Kidney tubule cell (primary cell): ENCODE results near the gene MBNL1.

Experiments used
- DNase-seq: peaks from one replicate; pipeline ENCODE4 v3.0.0-alpha.2; 2018; ENCODE audit warnings: low spot score

The MBNL1 gene

DNA sequence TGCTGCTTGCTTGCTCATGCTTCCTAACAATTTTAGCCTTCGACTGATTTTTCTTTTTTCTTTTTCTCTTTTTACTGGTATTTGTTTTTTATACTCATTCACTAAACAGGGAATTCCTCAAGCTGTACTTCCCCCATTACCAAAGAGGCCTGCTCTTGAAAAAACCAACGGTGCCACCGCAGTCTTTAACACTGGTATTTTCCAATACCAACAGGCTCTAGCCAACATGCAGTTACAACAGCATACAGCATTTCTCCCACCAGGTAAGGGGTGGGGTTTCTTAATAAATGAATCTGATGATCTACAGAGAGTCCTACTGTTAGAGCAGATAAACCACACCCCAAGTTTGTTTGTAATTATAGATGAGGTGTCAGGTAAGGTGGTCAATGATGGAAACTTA is 178.8 kb downstream of the MBNL1 start:
- no peak for DNase-seq

DNA sequence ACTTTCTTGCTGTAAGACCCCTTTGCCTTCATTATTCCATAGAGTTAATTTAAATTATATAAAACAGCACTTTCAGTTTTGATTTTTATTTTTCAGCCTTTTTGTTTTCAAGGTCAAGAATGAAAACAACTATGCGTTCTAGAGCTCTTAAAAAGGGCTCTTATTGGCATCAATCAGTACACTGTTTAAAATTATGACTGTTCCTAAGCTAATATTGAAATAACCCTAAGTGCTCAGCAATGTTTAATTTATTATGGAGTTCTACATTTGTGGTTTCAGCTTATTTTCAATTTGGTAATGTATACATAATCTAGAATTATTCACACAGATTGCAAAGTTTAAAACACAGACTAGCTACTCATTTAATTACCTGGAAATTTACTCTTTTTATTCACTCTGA is 179.4 kb downstream of the MBNL1 start:
- DNase-seq: no peak

DNA sequence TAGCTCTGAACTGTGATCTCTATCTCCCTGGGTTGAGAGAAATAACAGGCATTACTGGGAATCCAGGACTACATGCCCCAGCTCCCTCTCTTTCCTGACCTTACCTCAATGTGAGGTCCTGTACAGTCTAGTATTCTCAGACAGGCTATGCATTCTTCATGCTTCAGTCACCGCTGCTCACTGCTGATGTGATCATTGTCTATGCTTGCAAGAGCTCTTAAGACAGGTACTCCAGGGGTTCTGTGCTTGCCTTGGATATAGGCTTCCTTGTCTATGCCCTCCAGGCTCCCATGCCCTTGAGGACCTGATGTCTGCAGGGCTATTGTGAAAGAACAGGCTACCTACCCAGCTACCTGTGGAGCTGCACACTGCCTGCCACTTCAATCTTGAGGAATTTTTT is 183.6 kb downstream of the MBNL1 start:
- DNase-seq: peak; percentile 78

DNA sequence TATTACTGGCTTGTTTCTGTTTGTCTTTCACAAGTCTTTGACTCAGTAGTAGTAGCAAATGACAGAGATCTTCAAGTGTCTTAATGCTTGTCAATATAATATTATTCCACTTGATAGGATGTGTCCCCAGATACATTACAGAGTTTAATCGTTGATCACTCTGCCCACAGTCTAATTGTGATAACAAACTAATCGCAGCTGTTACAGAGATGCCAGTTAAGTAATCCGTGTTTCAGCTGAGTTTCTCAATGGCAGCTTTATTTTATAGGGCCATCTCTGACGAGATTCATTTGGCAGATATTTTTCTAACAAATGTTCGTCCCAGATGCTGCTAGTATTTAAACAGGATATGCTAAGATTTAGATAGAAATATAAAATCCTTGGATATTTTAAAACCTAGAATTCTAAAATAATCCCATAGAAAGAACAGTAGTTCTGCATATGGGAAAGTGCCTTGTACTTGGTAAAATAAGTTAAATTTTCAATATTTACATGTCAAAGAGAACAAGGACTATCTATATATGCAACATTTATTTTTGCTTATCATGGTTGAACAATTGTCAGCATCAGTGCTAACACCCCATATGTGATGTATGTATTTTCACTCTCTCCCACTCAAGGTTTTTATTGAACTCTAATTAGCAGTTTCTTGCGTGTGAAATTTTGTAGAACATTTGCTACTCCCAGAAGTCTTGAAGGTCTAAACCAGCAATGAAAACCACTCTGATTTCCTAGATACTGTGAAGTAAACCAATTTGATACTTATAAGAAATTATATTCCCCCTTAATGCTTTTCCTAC is 185.5 kb downstream of the MBNL1 start:
- DNase-seq: no peak

DNA sequence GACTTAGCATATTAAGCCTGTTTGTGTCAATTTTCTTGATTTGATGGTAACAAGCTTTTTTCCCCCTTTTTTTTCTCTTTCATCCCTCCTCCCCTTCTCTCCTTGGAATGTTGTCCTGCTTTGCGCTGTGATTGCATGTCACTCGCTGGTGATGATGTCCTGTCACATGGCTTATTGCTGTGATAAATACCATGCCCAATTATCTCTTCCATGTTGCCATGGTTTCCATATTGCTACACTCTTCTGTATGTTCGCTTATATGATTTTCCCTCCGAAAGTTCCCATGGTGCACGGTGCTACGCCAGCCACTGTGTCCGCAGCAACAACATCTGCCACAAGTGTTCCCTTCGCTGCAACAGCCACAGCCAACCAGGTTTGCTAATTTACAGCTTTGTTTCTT is 187.3 kb downstream of the MBNL1 start:
- no peak for DNase-seq

DNA sequence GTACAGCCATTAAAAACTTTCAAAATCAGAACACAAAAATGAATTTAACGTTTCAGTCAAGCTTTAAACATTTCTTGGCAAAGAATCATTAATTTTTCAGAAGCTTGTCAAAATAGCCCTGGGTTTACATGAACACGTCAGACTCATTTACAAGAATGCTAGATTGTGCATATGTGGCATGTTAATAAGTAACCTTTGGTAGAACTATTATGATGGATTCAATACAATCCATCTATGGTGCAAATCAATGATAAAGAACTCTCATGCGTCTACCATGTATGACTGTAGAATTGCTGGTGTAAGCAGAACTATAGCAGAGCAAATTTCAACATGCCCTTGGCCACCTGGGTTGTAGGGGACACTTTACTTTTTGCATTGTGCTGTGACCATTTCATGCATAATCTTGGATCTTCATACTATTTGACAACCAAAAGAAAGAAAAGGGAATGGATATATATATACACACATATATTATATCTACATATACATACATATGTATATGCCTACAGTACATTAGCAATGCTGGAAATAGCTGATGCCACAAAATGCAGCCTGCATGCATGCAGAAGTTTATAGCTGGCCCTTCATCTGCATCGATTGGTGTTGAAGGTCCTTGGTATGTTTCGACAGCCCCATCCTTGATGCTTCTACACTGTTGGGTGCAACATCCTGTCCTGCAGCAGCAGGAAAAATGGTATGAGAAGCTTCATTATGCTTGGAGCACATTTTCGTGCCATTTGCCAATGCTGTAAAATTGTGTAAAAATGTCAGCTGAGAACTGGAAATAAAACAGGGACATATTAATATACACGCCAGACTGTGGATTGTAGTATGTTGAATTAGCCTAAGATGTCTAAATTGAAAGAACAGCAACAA is 189.0 kb downstream of the MBNL1 start:
- DNase-seq: no peak

DNA sequence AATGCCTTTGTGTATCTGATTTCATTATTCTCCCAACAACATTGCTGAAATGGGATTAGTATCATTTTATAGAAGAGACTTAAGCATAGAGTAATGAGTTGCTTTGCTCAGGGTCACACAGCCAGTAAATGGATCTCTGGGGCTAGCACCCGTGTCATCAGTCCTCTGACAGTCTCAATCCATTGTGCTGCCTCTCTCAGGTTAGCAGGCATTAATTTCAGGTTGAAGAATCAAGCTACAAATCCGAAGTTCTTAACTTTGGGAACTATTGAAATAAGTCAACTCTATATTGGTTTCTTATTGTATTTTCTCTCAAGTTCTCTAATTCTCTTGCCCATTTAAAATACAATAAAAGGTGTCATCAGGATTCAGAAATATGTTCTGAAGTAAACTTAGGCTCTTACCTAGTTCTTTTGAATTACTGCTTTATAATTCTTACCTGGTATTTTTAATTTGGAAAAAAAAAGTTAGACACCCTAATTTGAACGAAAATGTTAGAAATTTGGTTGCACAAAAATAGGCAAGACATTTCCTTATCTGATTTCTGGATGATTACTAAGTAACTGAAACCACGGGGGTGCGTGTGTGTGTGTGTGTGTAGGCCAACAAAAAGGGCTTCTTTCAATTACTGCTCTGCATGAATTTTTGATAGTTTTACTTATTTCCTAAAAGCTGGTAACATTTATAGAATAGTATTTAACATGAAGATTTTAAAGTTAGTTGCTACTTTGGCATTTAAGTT is 189.8 kb downstream of the MBNL1 start:
- DNase-seq: no peak

DNA sequence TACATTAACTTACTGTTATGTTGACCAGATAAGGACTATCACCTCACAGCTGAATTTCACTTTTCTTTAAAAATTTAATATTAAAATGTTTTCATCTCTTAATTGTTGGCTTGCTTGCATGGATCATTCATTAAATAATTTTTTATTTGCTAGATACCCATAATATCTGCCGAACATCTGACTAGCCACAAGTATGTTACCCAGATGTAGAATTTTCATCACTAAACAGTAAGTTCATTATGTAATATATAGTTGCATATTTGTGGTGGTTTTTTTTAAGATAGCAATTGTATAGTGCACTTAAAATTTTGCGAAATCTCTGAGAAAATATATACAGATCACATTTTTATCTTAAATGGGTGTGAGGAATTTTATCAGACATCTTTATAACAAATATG is 190.4 kb downstream of the MBNL1 start:
- DNase-seq: no peak

DNA sequence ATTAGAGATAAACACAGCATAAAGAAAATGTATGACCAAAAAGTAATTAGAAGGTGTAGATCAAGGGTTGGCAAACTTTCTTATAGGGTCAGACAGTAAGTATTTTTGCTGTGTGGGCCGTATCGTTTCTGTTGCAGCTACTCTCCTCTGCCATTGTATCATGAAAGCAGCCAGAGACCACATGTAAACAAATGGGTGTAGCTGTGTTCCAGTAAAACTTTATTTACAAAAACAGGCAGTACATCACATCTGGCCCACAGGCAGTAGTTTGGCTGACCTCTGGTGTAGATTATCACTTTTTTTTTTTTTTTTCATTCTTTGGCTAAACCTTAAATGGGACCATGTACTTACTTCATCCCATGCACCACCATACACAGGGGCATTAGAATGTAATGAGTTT is 190.8 kb downstream of the MBNL1 start:
- no peak for DNase-seq

DNA sequence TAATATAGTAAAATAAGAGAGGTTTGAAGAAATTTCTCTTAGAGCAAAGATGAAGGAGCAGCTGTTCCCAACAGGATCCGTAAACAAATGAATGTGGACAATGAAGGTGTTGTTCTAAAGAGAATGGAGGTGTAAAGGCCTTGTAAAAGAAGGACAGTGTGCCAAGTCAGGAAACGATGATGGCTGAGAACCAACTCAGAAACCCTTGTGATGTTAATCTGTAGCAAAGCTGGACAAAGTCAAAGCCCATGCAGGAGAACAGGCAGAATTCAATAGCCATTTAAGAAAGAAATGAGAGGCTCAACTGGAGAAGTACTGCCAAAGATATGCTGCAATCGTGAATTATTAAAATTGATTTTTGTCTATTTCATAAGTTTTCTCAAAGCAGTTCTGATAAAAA is 192.2 kb downstream of the MBNL1 start:
- no peak for DNase-seq

DNA sequence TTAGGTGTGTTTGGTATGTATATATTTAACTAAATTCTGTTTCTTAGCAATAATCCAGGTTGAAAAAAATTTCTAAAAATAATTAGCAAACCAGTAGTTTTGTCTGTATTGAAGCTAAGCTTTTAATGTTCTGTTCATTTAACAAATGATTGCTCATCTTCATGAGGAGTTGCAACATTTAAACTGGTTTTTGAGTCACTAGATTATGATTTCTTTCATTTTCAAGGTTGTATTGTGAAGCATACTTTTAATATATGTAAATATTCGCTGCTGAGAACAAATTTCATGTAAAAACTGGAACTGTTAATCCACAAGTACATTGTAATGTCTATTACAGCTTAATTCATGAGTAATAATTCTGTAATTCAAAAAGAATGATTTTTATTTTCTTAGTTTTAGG is 192.7 kb downstream of the MBNL1 start:
- no peak for DNase-seq

DNA sequence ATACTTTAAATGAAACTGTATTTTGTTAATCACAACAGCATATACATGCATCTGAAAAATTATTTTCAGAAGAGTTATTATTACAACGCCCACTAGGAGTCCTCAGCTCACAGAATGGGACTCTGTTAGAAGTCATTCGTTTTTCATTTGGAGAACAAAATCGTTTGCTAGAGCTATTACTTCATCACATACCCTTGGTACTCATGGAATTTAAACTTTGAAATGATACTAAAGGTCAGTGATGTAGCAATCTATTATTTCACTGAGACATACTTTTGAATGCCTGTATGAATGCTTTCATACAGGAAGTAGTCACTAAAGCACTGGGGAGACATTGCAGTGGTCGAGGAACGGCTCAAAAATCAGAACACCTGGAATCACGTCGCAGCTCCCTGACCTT is 198.1 kb downstream of the MBNL1 start:
- peak; percentile 30 for DNase-seq

DNA sequence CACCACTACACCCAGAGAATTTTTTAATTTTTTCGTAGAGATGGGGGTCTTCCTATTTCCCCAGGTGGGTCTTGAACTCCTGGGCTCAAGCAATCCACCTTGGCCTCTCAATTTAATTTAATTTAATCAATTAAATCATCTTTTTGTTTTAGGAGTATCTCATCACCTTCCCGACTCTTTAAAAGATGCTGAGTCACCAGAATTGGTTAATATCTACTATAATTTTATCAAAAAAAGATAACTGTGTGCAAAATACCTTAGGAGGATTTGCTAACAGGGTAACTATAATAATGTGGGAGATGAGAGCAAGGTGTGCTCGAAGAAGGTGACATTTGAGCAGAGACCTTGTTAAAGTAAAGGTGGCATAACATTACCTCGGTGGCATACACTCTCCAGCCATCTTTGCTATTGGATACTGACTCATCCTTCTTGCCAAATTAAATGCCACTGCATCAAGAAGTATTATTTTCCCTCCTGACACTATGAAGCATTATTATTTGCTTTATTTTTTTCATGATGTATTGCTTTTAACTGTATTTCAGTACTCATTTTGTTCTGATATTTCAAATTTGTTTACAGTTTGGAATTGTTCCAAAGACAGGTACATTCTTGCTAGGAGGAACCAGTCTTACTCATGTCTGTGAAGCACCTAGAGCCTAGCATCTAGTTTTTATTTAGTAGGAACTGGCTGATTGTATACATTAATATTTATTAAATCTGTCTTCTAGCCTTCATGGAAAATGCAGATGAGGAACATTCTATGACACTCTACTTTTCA is 200.7 kb downstream of the MBNL1 start:
- DNase-seq: no peak

DNA sequence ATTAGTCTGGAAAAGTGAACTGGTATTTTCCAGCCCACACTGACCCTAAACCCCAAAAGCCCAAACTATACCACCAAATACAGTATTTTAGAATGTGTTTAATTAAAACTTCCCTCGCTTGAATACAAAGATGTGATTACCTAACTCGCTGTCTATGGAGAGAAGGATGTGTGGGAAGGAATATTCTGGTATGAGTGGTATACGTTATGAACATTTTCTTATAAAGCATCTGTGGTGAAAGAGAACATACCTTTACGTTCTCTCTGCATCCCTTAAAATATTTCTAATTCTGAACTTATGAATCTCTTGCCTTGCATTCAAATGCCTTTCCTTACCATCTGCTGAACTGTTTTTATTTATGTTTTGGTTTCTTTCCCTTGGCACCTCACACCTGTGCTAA is 201.4 kb downstream of the MBNL1 start:
- DNase-seq: no peak

DNA sequence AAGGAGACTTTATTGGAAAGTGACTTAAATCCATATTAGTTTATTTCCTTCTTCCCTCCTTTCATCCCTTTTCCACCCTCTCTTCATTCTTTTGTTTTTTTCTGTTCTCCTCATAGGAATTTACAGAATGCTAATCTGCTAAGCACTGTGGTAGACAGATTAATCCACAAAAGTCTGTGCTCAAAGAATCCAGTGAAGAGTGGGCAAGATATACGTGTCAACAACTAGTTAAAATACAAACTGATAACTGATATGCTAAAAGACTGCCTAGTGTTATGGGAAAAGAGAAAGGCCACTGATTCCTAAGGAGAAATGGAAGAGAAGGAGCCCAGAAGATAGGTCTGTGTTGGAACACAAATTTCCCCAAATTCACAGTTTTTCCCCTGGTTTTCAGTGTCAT is 202.2 kb downstream of the MBNL1 start:
- DNase-seq: no peak

DNA sequence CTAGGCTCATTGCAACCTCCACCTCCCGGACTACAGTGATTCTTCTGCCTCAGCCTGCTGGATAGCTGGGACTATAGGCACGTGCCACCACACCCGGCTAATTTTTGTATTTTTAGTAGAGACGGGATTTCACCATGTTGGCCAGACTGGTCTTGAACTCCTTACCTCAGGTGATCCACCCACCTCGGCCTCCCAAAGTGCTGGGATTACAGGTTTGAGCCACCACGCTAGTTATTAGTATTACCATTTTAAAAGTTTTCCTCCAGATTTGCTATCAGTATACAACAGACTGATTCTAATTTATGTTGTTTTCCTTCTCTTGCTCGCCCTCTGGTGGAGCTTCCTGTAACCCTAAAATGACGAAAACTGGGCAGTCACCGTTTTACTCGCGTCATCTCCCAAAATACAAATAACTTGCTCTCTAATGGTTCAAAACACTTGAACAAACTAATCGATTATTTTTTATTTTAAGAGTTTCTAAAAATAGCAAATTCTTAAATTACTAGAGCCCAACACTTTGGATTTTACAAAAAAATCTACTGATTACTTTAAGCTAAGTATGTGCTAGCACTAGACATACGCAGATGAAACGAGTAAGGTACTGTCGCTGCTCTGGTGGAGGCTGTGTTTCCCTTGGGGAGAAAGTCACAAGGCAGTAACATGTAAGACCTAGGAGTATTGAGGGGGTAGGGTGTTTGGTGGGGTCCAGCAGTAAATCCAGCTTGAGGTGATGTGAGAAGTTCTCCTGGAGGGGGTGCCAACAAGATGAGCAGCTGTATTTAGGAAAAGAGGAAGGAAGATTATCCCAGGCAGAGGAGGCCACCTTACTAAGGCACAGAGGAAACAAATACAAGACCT is 203.3 kb downstream of the MBNL1 start:
- DNase-seq: peak; percentile 62

DNA sequence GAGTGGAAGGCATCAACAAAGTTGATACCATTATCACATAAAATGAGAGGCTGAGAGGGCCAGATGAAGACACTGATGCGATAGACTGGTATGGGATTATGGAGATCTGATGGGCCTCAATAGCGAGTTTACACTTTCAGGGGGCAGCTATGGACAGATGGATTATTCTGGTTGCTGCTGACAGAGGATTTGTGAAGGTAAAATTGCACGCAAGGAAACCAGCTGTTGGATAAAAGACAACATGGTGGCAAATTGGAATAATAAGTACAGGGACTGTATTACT is 203.9 kb downstream of the MBNL1 start:
- DNase-seq: no peak

DNA sequence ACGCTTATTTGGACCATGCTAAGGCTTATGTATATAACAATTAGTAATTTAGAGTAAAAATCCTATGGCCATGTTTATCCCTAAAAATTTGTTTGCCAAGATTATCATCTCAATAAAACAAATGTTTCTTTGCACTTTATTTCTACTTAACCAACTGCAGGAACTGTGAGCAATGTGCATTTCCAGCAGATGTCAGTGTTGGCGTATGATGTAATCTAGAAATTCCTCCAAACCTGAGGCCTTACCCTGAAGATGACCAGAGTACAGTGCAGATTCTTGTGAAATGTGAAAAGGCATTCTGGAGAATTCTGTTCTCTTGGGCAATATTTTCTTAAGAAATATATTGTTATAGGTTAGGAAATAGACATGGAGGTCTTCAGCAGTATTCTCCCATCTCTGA is 205.9 kb downstream of the MBNL1 start:
- peak; percentile 60 for DNase-seq

DNA sequence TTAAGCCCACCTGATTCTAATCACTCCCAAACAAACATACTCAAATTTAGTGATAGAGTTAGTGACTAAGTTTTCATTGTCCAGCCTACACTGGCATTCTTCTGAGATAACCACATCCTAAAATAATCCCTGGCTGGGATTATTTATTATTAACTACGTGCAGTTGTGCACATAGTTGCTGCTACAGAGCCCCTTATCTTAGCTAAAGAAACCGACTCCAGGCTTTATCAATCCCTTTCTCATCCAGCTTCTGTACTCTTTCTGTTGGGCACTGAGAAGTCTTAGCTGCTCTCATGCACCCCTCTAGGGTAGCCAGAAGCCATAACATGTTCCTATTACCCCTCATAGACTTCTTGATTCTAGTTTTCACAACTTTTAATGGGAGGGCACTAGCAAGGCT is 208.7 kb downstream of the MBNL1 start:
- no peak for DNase-seq

DNA sequence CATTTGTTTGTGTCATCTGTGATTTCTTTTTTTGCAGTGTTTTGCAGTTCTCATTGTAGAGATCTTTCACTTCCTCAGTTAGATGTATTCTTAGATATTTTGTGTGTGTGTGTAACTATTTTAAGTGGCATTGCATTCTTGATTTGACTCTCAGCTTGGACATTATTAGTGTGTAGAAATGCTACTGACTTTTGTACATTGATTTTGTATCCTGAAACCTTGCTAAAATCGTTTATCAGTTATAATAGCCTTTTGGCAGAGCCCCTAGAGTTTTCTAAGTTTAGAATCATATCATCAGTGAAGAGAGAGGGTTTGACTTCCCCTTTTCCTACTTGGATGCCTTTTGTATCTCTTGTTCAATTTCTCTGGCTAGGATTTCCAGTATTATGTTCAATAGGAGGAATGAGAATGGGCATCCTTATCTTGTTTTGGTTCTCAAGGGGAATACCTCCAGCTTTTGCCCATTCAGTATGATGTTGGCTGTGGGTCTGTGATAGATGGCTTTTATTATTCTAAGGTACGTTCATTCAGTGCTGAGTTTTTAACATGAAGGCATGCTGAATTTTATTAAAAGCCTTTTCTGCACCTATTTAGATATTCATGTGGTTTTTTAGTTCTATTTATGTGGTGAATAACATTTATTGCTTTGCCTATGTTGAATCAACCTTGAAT is 211.7 kb downstream of the MBNL1 start:
- DNase-seq: no peak

DNA sequence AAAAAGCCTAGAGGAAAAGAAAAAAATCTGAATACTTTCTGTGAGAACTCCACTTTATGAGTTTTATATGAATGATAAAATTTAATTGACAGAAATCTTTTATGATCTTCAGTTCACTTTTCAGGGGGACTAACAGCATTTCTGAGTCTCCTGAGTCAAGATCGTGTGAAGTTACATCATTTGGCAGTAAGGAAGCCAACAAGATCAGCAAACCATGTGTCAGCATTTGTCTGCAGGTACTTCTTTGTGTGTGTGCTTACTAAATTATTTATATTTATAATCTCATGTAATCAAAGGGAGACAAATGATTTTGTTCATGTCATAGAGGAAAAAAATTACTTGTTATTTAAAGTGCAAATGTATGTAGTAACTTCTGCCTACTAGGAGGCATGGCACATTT is 217.6 kb downstream of the MBNL1 start:
- DNase-seq: no peak
